Activated CD4-positive, alpha-beta T cell treated with anti-CD3 and anti-CD28 coated beads for 1 hour (primary cell): ENCODE results near the gene SEC23IP.
"Not testable (repeated sequence)": the region's sequence is repeated elsewhere in the genome, so short reads cannot be mapped to it uniquely, and the experiment has no call there.

ENCODE experiments used
- DNase-seq: peaks from one replicate; pipeline ENCODE4 v3.0.0-alpha.2; 2020

Gene SEC23IP

GRCh38 chr10:119883901-119884611, 8.5 kb upstream of the SEC23IP start:
- DNase-seq = not testable (repeated sequence)

- DNase-seq = not testable (repeated sequence)
These were observed 6.5 kb upstream of the SEC23IP start for GRCh38 chr10:119886070-119886469.

GRCh38 chr10:119888715-119889114, 3.8 kb upstream of the SEC23IP start:
- not testable (repeated sequence) for DNase-seq

DNA sequence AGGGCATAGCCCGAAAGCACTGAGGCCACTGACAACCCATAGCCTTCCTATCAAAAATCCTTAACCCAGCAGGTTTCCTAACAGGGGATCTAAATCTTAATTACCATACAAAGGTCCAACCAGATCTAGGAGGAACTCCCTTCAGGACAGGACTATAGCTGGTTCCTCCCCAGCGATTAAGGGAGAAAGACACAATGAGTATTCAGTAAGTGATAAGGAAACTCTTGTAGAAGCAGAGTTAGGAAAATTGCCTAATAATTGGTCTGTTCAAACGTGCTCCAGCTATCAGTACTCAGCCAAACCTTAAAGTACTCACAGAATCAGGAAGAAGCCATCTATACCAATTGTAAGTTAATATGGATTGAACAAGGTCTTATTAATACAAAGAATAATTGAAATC, 3.3 kb upstream of the SEC23IP start:
- DNase-seq = not testable (repeated sequence)

DNA sequence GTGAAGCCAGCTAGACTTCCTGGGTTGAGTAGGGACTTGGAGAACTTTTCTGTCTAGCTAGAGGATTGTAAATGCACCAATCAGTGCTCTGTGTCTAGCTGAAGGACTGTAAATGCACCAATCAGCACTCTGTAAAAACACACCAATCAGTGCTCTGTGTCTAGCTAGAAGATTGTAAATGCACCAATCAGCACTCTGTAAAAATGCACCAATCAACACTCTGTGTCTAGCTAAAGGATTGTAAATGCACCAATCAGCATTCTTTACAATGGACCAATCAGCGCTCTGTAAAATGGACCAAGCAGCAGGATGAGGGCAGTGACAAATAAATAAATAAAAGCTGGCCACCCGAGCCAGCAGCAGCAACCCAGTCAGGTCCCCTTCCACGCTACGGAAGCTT, 2.2 kb upstream of the SEC23IP start:
- DNase-seq = not testable (repeated sequence)

GRCh38 chr10:119891849-119892187, 712 bp upstream of the SEC23IP start:
- not testable (repeated sequence) for DNase-seq

GRCh38 chr10:119893074-119893473, 544 bp downstream of the SEC23IP start:
- DNase-seq = no peak

DNA sequence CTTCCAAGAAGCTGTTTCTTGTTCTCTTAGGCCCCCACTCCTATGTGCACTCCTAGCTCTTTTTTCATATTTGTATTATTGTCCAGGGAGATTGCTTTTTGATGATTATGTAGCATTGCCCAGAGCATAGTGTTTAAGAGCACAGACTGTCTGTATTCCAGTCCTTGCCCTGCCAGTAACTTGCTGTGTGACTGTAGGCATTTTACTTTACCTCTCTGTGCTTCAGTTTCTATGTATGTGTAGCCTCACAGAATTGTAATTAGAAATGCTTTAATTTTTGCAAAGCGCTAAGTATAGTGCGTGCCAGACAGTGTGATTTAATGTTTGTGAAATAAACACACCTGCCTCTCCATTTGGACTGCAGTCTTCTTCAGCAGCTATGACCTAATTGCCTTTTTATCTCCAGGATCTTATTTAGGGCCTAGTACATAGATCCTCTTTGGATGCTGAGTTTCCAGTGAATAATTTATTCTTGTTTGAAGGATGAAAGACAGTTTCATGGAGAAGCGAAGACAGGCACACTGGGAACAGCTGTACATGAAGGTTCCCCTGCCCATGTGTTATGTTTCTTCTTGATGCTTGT, 1.4 kb downstream of the SEC23IP start:
- DNase-seq = no peak

GRCh38 chr10:119896061-119896655, 3.6 kb downstream of the SEC23IP start:
- DNase-seq = no peak

GRCh38 chr10:119896937-119897770, 4.6 kb downstream of the SEC23IP start:
- no peak for DNase-seq

DNA sequence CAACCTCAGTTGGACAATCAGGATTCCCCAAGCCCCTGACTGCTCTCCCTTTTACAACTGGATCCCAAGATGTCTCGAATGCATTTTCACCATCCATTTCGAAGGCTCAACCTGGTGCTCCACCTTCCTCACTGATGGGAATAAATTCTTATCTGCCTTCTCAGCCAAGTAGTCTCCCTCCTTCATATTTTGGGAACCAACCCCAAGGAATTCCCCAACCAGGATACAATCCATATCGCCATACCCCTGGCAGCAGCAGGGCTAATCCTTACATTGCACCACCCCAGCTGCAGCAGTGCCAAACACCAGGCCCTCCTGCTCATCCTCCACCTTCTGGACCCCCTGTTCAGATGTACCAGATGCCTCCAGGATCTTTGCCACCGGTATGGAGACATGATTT, 6.0 kb downstream of the SEC23IP start:
- no peak for DNase-seq

- no peak for DNase-seq
These were observed 11.6 kb downstream of the SEC23IP start for GRCh38 chr10:119903946-119904666.

GRCh38 chr10:119907695-119908094, 15.2 kb downstream of the SEC23IP start:
- not testable (repeated sequence) for DNase-seq

GRCh38 chr10:119908166-119908565, 15.6 kb downstream of the SEC23IP start:
- DNase-seq = no peak

GRCh38 chr10:119910689-119911088, 18.2 kb downstream of the SEC23IP start:
- DNase-seq = no peak

DNA sequence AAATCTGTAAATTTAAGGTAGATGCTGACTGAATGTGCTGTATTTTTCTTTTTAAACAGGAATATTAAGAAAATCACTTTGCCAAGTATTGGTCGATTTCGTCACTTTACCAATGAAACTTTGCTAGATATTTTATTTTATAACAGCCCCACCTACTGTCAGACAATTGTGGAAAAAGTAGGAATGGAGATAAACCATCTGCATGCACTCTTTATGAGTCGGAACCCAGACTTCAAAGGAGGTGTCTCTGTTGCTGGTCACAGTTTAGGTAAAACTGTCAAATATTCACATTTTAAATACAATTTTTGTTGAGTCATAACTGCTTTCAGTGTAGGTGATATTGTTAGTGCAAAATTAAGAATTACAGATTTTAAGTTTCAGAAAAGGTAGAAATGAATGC, 25.2 kb downstream of the SEC23IP start:
- DNase-seq = no peak

DNA sequence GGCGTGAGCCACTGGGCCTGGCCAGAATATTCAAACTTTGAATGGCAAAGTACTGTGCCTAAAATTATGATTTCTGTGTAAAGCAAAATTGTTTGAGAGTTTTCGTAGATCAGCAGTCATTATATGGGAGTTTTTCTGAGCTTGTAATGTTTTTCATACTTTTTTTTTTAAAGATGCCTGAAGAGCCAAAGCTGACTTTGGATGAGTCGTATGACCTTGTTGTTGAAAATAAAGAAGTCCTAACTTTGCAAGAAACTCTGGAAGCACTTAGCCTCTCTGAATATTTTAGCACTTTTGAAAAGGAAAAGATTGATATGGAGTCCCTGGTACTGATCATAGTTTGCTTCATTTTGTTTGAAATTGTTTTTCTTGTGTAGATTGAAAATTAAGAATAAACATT, 26.7 kb downstream of the SEC23IP start:
- DNase-seq = no peak

DNA sequence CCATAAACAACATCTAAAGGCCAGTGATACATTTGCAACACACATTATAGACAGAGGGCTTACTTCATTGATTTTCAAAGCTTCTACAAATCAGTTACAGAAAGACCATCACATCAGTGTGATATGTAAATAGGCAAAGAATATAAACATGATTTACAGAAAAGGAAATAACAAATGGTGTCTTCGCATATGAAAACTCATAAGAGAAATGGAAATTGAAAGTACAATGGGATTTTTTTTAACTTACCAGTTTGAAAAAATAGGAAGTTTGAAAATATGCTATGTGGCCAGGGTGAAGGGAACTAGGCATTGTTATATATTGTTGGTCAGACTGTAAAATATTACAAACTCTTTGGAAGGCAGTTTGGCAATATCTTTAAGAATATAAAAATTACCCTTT, 27.3 kb downstream of the SEC23IP start:
- no peak for DNase-seq

DNA sequence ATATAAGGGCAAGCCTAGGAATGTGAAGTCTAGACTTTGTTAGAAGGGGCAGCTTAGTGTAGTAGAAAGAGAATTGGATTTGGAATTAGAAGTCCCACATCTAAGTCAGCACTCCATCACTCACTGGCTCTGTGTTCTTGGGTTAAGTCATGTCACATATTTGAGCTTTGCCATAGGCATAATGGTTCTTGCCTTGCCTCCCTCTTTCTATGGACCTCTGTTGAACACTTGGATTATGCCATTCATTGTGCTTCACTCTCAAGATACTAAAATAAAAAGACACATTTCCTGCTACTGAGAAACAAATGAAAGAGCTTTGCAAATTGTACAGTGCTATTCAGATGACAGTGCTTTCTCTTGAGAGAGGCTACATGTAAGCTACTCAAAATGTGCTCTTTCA, 35.9 kb downstream of the SEC23IP start:
- no peak for DNase-seq

DNA sequence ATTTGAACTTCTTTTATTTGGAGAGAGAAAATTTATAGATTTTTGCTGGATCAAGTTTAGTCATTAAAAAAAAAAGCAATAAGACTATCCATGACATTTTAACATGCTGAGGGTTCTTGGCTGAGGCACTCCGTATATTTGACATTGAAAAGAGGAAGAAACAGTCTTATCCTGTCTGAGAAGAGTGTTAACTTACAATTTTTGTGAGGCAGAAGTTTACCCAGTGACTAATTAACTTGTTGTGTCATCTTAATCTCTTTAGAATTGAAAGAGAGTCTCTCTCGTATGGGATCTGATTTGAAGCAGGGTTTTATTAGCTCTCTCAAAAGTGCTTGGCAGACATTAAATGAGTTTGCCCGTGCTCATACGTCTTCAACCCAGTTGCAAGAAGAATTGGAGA, 39.3 kb downstream of the SEC23IP start:
- DNase-seq = no peak

GRCh38 chr10:119932631-119933030, 40.1 kb downstream of the SEC23IP start:
- no peak for DNase-seq

DNA sequence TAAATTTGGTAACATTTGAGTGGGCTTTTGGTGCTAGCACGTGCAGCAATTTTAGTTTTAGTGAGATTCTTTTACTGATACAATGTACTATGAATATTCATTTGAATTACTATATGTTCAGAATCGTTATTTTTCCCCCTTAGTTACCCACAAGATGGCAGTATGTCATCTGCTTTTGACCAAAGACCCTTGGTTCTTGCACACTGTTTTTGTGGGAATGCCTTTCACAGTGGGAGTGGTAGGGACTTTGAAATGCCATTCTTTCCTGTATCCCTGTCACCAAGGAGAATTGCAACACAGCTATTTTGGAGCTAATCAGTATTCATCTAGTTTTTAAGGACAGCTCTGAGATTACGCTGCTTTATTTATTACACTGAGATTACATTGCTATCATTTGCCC, 40.6 kb downstream of the SEC23IP start:
- no peak for DNase-seq

DNA sequence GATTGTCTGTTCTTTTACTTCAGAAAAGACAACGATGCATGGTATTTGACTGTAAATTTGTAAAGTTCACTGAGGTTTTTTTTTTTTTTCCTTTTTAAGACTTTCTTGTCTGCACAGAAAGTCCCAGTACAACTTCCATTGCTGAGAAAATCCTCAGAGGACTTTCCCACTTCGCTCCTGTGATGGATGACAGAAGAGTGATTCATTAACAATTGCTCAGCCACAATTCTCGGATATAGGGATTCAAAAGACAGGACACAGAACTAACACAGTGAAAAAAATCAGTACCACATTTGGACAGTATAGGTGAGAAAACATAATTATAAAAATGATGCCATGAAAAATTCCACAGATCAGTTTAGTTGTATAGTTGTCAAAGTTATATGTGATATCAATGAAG, 48.0 kb downstream of the SEC23IP start:
- no peak for DNase-seq
